GM23338 (cell line): ENCODE measurements around the gene GPR55.

Experiments used
- EZH2 ChIP-seq: fragments of 200-600 bp; sonication (generic); IDR thresholded peaks from one replicate; pipeline ENCODE4 v1.8.0; 2017; ENCODE audit warnings: antibody characterized with exemption, mild to moderate bottlenecking, low read depth; ENCODE audit not compliant: unreplicated experiment
- TF ChIP-seq, protein P1 (sequence below), 2 experiments: fragments of 200-600 bp in 1 of 2; sonication (generic) in 1 of 2; conservative IDR thresholded peaks; 2 replicates each; pipeline versions ENCODE4 v1.5.1 to v1.6.1; 2016 to 2017; ENCODE audit warnings: antibody characterized with exemption in 2 of 2, low read depth in 2 of 2, mild to moderate bottlenecking in 2 of 2, moderate library complexity in 1 of 2
- TF ChIP-seq, protein P2 (sequence below): IDR thresholded peaks from one replicate; pipeline ENCODE4 v1.6.1; 2018; ENCODE audit warnings: antibody characterized with exemption; ENCODE audit not compliant: unreplicated experiment

DNA sequence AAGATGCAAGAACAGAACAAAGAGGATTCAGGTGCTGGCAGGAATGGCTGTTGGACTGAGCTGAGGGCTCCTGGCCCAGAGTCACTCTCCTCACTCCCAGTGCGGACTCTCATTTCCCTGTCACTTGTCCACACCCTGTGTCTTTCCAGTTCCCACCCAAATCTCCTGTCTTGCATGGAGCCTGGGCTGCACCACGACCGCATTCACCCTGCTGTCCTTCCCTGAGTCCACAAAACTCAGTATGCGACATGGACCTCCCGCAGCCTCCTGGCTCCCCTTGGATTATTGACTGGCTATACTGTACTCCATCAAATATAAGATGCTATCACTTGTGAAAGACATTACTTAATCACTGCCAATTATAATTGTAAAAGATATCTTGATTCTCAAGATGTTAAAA is 62.8 kb downstream of the GPR55 start:
- TF ChIP-seq, protein P1, sequence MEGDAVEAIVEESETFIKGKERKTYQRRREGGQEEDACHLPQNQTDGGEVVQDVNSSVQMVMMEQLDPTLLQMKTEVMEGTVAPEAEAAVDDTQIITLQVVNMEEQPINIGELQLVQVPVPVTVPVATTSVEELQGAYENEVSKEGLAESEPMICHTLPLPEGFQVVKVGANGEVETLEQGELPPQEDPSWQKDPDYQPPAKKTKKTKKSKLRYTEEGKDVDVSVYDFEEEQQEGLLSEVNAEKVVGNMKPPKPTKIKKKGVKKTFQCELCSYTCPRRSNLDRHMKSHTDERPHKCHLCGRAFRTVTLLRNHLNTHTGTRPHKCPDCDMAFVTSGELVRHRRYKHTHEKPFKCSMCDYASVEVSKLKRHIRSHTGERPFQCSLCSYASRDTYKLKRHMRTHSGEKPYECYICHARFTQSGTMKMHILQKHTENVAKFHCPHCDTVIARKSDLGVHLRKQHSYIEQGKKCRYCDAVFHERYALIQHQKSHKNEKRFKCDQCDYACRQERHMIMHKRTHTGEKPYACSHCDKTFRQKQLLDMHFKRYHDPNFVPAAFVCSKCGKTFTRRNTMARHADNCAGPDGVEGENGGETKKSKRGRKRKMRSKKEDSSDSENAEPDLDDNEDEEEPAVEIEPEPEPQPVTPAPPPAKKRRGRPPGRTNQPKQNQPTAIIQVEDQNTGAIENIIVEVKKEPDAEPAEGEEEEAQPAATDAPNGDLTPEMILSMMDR (conservative IDR thresholded peaks at IDR 0.05; ENCODE audit: low read depth in 2 of 2), result no peak
- TF ChIP-seq, protein P2, sequence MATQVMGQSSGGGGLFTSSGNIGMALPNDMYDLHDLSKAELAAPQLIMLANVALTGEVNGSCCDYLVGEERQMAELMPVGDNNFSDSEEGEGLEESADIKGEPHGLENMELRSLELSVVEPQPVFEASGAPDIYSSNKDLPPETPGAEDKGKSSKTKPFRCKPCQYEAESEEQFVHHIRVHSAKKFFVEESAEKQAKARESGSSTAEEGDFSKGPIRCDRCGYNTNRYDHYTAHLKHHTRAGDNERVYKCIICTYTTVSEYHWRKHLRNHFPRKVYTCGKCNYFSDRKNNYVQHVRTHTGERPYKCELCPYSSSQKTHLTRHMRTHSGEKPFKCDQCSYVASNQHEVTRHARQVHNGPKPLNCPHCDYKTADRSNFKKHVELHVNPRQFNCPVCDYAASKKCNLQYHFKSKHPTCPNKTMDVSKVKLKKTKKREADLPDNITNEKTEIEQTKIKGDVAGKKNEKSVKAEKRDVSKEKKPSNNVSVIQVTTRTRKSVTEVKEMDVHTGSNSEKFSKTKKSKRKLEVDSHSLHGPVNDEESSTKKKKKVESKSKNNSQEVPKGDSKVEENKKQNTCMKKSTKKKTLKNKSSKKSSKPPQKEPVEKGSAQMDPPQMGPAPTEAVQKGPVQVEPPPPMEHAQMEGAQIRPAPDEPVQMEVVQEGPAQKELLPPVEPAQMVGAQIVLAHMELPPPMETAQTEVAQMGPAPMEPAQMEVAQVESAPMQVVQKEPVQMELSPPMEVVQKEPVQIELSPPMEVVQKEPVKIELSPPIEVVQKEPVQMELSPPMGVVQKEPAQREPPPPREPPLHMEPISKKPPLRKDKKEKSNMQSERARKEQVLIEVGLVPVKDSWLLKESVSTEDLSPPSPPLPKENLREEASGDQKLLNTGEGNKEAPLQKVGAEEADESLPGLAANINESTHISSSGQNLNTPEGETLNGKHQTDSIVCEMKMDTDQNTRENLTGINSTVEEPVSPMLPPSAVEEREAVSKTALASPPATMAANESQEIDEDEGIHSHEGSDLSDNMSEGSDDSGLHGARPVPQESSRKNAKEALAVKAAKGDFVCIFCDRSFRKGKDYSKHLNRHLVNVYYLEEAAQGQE, result no peak
- no peak for TF ChIP-seq EZH2
